Hepatocyte (in vitro differentiated cells): ENCODE data around the gene CRYM.

Experiments
- CTCF ChIP-seq: fragments of 200-600 bp; sonication (generic); IDR thresholded peaks from 2 replicates; pipeline ENCODE4 v1.5.1; 2016; ENCODE audit warnings: antibody characterized with exemption, mild to moderate bottlenecking; ENCODE audit not compliant: poor library complexity
- EZH2 ChIP-seq: fragments of 200-600 bp; sonication (generic); IDR thresholded peaks from 2 replicates; pipeline ENCODE4 v1.6.1; 2016; ENCODE audit warnings: antibody characterized with exemption, mild to moderate bottlenecking, borderline replicate concordance
- EZH2phosphoT487 ChIP-seq: fragments of 200-600 bp; sonication (generic); IDR thresholded peaks from one replicate; pipeline ENCODE4 v1.6.1; 2018; ENCODE audit warnings: antibody characterized with exemption, mild to moderate bottlenecking, low read depth, moderate library complexity; ENCODE audit not compliant: unreplicated experiment, severe bottlenecking

- TF ChIP-seq EZH2 (no peak), CTCF (no peak), EZH2phosphoT487 (no peak)
Observed at GRCh38 chr16:21284414-21284813, 6.3 kb upstream of the CRYM start.
